GM12878 (cell line): ENCODE results near the gene NEDD8.

Experiments
- CTCF ChIP-seq, 3 experiments: IDR thresholded peaks in 2 of 3; conservative IDR thresholded peaks in 1 of 3; 2 replicates each; pipeline ENCODE4 v1.5.1; 2011; ENCODE audit warnings: low read depth in 3 of 3, low read length in 3 of 3, mild to moderate bottlenecking in 3 of 3, control low read depth in 2 of 3, moderate library complexity in 2 of 3, inconsistent platforms in 1 of 3, mixed read lengths in 1 of 3; ENCODE audit not compliant: control insufficient read depth in 2 of 3, insufficient read depth in 1 of 3; ENCODE audit errors: extremely low read depth in 1 of 3
- PML ChIP-seq: IDR thresholded peaks from 2 replicates; pipeline ENCODE4 v1.6.1; 2012; ENCODE audit warnings: low read length, inconsistent platforms

GRCh38 chr14:24206260-24207103, 25.7 kb downstream of the NEDD8 start:
- TF ChIP-seq CTCF (IDR thresholded peaks at IDR 0.05 in 2 of 3, conservative IDR thresholded peaks at IDR 0.05 in 1 of 3; ENCODE audit: control insufficient read depth in 2 of 3, extremely low read depth in 1 of 3, insufficient read depth in 1 of 3, low read depth in 3 of 3, low read length in 3 of 3) (no peak), PML (no peak)
